ELF-1 (cell line): ENCODE data around the gene ACSF2.
A peak's percentile ranks its signal among the peaks of the same experiment; 100 is the strongest.

ENCODE experiments used
- DNase-seq: peaks from one replicate; pipeline ENCODE4 v3.0.0-alpha.2; 2016; ENCODE audit warnings: low read depth, low spot score

ACSF2 gene

GRCh38 chr17:50498021-50498874 lies 72.2 kb downstream of the ACSF2 start:
- DNase-seq, result no peak

GRCh38 chr17:50499270-50499669 lies 73.3 kb downstream of the ACSF2 start:
- DNase-seq, result no peak

GRCh38 chr17:50499721-50500120 lies 73.7 kb downstream of the ACSF2 start:
- no peak for DNase-seq

GRCh38 chr17:50501054-50501453 lies 75.0 kb downstream of the ACSF2 start:
- DNase-seq, result no peak

GRCh38 chr17:50502301-50502990 lies 76.4 kb downstream of the ACSF2 start:
- DNase-seq, result no peak

GRCh38 chr17:50505591-50506130 lies 79.6 kb downstream of the ACSF2 start:
- DNase-seq, result no peak

GRCh38 chr17:50506298-50506697 lies 80.3 kb downstream of the ACSF2 start:
- DNase-seq, result no peak

GRCh38 chr17:50507871-50508572 lies 82.0 kb downstream of the ACSF2 start, which contains the start of gene MYCBPAP:
MYCBPAP (plus strand) TSS chr17:50508439; CDS start chr17:50508675, 236 bp downstream.
- DNase-seq, result peak; percentile 72

- no peak for DNase-seq
These were observed 82.8 kb downstream of the ACSF2 start for GRCh38 chr17:50508573-50509460.

- DNase-seq, result no peak
These were observed 85.0 kb downstream of the ACSF2 start for GRCh38 chr17:50511058-50511457.

- no peak for DNase-seq
These were observed 87.5 kb downstream of the ACSF2 start for GRCh38 chr17:50513495-50513894.

- DNase-seq, result no peak
These were observed 88.4 kb downstream of the ACSF2 start for GRCh38 chr17:50514388-50514787.

- no peak for DNase-seq
These were observed 89.1 kb downstream of the ACSF2 start for GRCh38 chr17:50514936-50515702.

GRCh38 chr17:50517011-50517410 lies 91.0 kb downstream of the ACSF2 start:
- DNase-seq, result no peak

GRCh38 chr17:50517504-50518383 lies 91.7 kb downstream of the ACSF2 start:
- no peak for DNase-seq

GRCh38 chr17:50518384-50519023 lies 92.5 kb downstream of the ACSF2 start:
- DNase-seq, result no peak

- DNase-seq, result no peak
These were observed 93.3 kb downstream of the ACSF2 start for GRCh38 chr17:50519141-50519834.

GRCh38 chr17:50520483-50520882 lies 94.5 kb downstream of the ACSF2 start:
- no peak for DNase-seq
